ENCODE measurements around the gene GABRD. TPM values are rescaled to one million over a fixed set of nuclear protein-coding genes. Genes with fewer than 3 reads are reported as not detected.

The GABRD gene
- total and polyA plus RNA-seq, 2 of the 13 experiments (the other 11 are each of a cell fraction or from before 2014, with no cell fraction given): not detected

DNA sequence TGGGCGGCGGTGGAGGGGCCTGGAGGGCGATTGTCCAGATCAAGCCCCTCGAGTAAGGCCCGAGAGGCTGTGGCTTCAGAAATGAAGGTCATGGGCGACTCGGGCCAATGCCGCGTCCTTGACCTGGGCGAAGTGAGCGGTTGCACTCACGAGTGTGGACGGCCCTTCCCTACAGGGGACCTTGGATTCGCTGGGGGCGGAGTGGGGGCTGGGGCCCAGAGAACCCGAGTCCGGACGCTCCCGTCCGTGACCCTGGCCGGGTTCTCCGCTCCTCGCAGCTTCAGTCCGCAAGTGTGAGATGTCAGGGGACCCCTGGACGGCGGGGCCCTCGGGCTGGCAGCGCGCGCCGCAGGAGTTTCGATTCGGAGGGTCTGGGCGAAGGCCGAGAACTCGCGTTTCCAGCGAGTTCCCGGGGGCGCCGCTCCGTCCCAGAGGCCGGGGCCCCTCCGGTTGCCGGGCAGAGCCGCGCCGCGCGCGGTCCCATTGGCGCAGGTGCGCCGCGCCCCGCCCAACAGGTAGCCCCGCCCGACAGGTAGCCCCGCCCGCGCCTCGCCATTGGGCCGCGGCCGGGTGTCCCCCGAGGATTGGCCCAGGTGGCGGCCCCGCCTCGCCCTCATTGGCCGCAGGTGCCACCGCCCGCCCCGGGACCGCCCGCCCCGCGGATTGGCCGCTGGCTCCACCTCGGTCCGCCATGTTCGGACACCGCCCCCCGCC lies 30.7 kb downstream of the GABRD start, which contains the start of gene PRKCZ (continued):
- TF ChIP-seq HDAC6 (IDR thresholded peaks at IDR 0.05; ENCODE audit: low read depth, low read length): no peak
- no peak; the same call in 1 of the 2 replicates for TF ChIP-seq ZNF205 (CRISPR knock-in tag; IDR thresholded peaks at IDR 0.05)
- TF ChIP-seq SPEN (CRISPR knock-in tag; IDR thresholded peaks at IDR 0.05; ENCODE audit: low read depth): no peak; the same call in 1 of the 2 replicates
- peak; percentile 23 for TF ChIP-seq IKZF4 (CRISPR knock-in tag; IDR thresholded peaks at IDR 0.05; ENCODE audit: borderline replicate concordance, low read depth, not compliant biosample characterization)
- TF ChIP-seq REL (CRISPR knock-in tag; conservative IDR thresholded peaks at IDR 0.05): no peak
- no peak for TF ChIP-seq LCORL (IDR thresholded peaks at IDR 0.05)
- TF ChIP-seq LCORL (CRISPR knock-in tag; IDR thresholded peaks at IDR 0.05): peak; percentile 11; the same call in 1 of the 2 replicates
- TF ChIP-seq ZKSCAN8 (CRISPR knock-in tag; IDR thresholded peaks at IDR 0.05; ENCODE audit: borderline replicate concordance): 0 out of 2 replicates have a peak, but pooled peaks have one; percentile 15
- no peak for TF ChIP-seq ZNF136 (CRISPR knock-in tag; IDR thresholded peaks at IDR 0.05; ENCODE audit: low read depth)
- TF ChIP-seq NAIF1 (CRISPR knock-in tag; IDR thresholded peaks at IDR 0.05; ENCODE audit: borderline replicate concordance): 0 out of 2 replicates have a peak, but pooled peaks have one; percentile 16
- no peak; the same call in 1 of the 2 replicates for TF ChIP-seq KLF9 (CRISPR knock-in tag; IDR thresholded peaks at IDR 0.05; ENCODE audit: low read depth)
- peak; percentile 41; the same call in 1 of the 2 replicates for TF ChIP-seq NCOR1 (IDR thresholded peaks at IDR 0.05; ENCODE audit: borderline replicate concordance, low read length)
- peak; percentile 66; the same call in 1 of the 2 replicates for TF ChIP-seq POGZ (CRISPR knock-in tag; IDR thresholded peaks at IDR 0.05)
- no peak for TF ChIP-seq ZNF549 (CRISPR knock-in tag; IDR thresholded peaks at IDR 0.05)
- TF ChIP-seq, protein P1, sequence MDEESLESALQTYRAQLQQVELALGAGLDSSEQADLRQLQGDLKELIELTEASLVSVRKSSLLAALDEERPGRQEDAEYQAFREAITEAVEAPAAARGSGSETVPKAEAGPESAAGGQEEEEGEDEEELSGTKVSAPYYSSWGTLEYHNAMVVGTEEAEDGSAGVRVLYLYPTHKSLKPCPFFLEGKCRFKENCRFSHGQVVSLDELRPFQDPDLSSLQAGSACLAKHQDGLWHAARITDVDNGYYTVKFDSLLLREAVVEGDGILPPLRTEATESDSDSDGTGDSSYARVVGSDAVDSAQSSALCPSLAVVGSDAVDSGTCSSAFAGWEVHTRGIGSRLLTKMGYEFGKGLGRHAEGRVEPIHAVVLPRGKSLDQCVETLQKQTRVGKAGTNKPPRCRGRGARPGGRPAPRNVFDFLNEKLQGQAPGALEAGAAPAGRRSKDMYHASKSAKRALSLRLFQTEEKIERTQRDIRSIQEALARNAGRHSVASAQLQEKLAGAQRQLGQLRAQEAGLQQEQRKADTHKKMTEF (CRISPR knock-in tag; IDR thresholded peaks at IDR 0.05): peak; percentile 76
- peak; percentile 65; the same call in 1 of the 2 replicates for TF ChIP-seq ZNF124 (CRISPR knock-in tag; IDR thresholded peaks at IDR 0.05)
- TF ChIP-seq ZNF292 (CRISPR knock-in tag; IDR thresholded peaks at IDR 0.05; ENCODE audit: borderline replicate concordance, low read depth): 0 out of 2 replicates have a peak, but pooled peaks have one; percentile 20
- TF ChIP-seq GABPB1 (CRISPR knock-in tag; IDR thresholded peaks at IDR 0.05): peak; percentile 65
- peak; percentile 55 for TF ChIP-seq ZNF883 (CRISPR knock-in tag; IDR thresholded peaks at IDR 0.05; ENCODE audit: not compliant biosample characterization)
- TF ChIP-seq ZNF672 (CRISPR knock-in tag; IDR thresholded peaks at IDR 0.05): no peak
- 0 out of 2 replicates have a peak, but pooled peaks have one; percentile 33 for TF ChIP-seq ZNF83 (CRISPR knock-in tag; IDR thresholded peaks at IDR 0.05; ENCODE audit: borderline replicate concordance)
- TF ChIP-seq MXI1 (IDR thresholded peaks at IDR 0.05; ENCODE audit: borderline replicate concordance, low read depth, low read length): peak; percentile 46; the same call in 1 of the 3 replicates
- TF ChIP-seq ATF3 (CRISPR knock-in tag; IDR thresholded peaks at IDR 0.05): no peak
- 0 out of 2 replicates have a peak, but pooled peaks have one; percentile 50 for TF ChIP-seq ZNF317 (CRISPR knock-in tag; IDR thresholded peaks at IDR 0.05)
- TF ChIP-seq SRY (CRISPR knock-in tag; IDR thresholded peaks at IDR 0.05): no peak
- TF ChIP-seq TGIF2 (CRISPR knock-in tag; IDR thresholded peaks at IDR 0.05): no peak
- peak; percentile 88 for TF ChIP-seq SP2 (CRISPR knock-in tag; IDR thresholded peaks at IDR 0.05)
- 0 out of 2 replicates have a peak, but pooled peaks have one; percentile 39 for TF ChIP-seq PITX1 (CRISPR knock-in tag; IDR thresholded peaks at IDR 0.05)
- peak; percentile 88 for TF ChIP-seq ZBTB7B (CRISPR knock-in tag; IDR thresholded peaks at IDR 0.05)
- no peak for TF ChIP-seq ZNF747 (CRISPR knock-in tag; IDR thresholded peaks at IDR 0.05; ENCODE audit: borderline replicate concordance)
- no peak for TF ChIP-seq NFE2 (CRISPR knock-in tag; IDR thresholded peaks at IDR 0.05)
- TF ChIP-seq CHCHD3 (CRISPR knock-in tag; IDR thresholded peaks at IDR 0.05): peak; percentile 69; the same call in 1 of the 2 replicates

All from HepG2 (cell line).